ENCODE results near the gene SHISAL1. TPM values are rescaled to one million over a fixed set of nuclear protein-coding genes. Genes with fewer than 3 reads are reported as not detected.
A peak's percentile ranks its signal among the peaks of the same experiment; 100 is the strongest.

The SHISAL1 gene
- total RNA-seq, 2 experiments from 2014 or later: not detected

GRCh38 chr22:44260216-44261035 lies 52.3 kb downstream of the SHISAL1 start:
- Mint-ChIP-seq H3K36me3 (no peaks in the 10 kb centered on the region), H3K27me3 (peaks cover 10% of the 10 kb centered on the region), H3K4me3 (no peak overlapping the region), H3K9me3 (no peaks in the 10 kb centered on the region), H3K4me1 (peaks cover 5% of the 10 kb centered on the region), H3K27ac (no peak overlapping the region)
- POLR2A ChIA-PET: no interaction called here
- DNase-seq (peak; percentile 23), ATAC-seq (ENCODE audit: low read depth) (no peak)

- no peak overlapping the region for H3K4me3 Mint-ChIP-seq
- H3K36me3 Mint-ChIP-seq: no peaks in the 10 kb centered on the region
- H3K9me3 Mint-ChIP-seq: no peaks in the 10 kb centered on the region
- H3K27me3 Mint-ChIP-seq: peaks cover 18% of the 10 kb centered on the region
- DNase-seq (peak; percentile 17), ATAC-seq (ENCODE audit: low read depth) (no peak)
- peaks cover 5% of the 10 kb centered on the region for H3K4me1 Mint-ChIP-seq
- H3K27ac Mint-ChIP-seq: no peak overlapping the region
- POLR2A ChIA-PET: interaction anchor here (0.6 kb wide), 2 partner anchors 206 to 361 kb away, joined by 3 read pairs; no protein-coding TSS in a partner anchor
Measured at GRCh38 chr22:44259366-44260215, 53.2 kb downstream of the SHISAL1 start.

GRCh38 chr22:44256556-44257485 lies 55.9 kb downstream of the SHISAL1 start:
- Mint-ChIP-seq H3K4me1 (peaks cover 5% of the 10 kb centered on the region), H3K9me3 (no peaks in the 10 kb centered on the region), H3K27me3 (peaks cover 28% of the 10 kb centered on the region), H3K4me3 (no peak overlapping the region), H3K36me3 (no peaks in the 10 kb centered on the region), H3K27ac (no peak overlapping the region)
- ATAC-seq (ENCODE audit: low read depth) (no peak), DNase-seq (peak; percentile 2)
- POLR2A ChIA-PET: no interaction called here

- POLR2A ChIA-PET: interaction anchor here (0.6 kb wide), 1 partner anchor 305 kb away, joined by 3 read pairs; no protein-coding TSS in a partner anchor
Measured at GRCh38 chr22:44256085-44256484, 56.7 kb downstream of the SHISAL1 start.

GRCh38 chr22:44254811-44255210 lies 57.9 kb downstream of the SHISAL1 start:
- Mint-ChIP-seq H3K9me3 (peaks cover 6% of the 10 kb centered on the region), H3K4me1 (peaks cover 5% of the 10 kb centered on the region), H3K27me3 (peaks cover 30% of the 10 kb centered on the region), H3K27ac (no peak overlapping the region), H3K4me3 (no peak overlapping the region), H3K36me3 (no peaks in the 10 kb centered on the region)
- POLR2A ChIA-PET: no interaction called here
- no peak for ATAC-seq (ENCODE audit: low read depth)
- peak; percentile 2 for DNase-seq

More at GRCh38 chr22:44256085-44256484, 56.7 kb downstream of the SHISAL1 start:
- H3K9me3 Mint-ChIP-seq: no peaks in the 10 kb centered on the region
- H3K27me3 Mint-ChIP-seq: peaks cover 28% of the 10 kb centered on the region
- DNase-seq: peak; percentile 13
- H3K36me3 Mint-ChIP-seq: no peaks in the 10 kb centered on the region
- no peak overlapping the region for H3K4me3 Mint-ChIP-seq
- peaks cover 5% of the 10 kb centered on the region for H3K4me1 Mint-ChIP-seq
- no peak overlapping the region for H3K27ac Mint-ChIP-seq
- ATAC-seq (ENCODE audit: low read depth): no peak

- ATAC-seq (ENCODE audit: low read depth): no peak
- Mint-ChIP-seq H3K9me3 (peaks cover 9% of the 10 kb centered on the region), H3K36me3 (no peaks in the 10 kb centered on the region), H3K4me3 (no peak overlapping the region), H3K27me3 (peaks cover 17% of the 10 kb centered on the region), H3K4me1 (no peaks in the 10 kb centered on the region), H3K27ac (no peak overlapping the region)
- DNase-seq: no peak
- POLR2A ChIA-PET: no interaction called here
Measured at GRCh38 chr22:44249376-44250147, 63.2 kb downstream of the SHISAL1 start.

- Mint-ChIP-seq H3K4me1 (no peaks in the 10 kb centered on the region), H3K36me3 (no peaks in the 10 kb centered on the region), H3K9me3 (peaks cover 9% of the 10 kb centered on the region), H3K27me3 (peaks cover 12% of the 10 kb centered on the region), H3K4me3 (no peak overlapping the region), H3K27ac (no peak overlapping the region)
- POLR2A ChIA-PET: no interaction called here
- ATAC-seq (ENCODE audit: low read depth) (no peak), DNase-seq (no peak)
Measured at GRCh38 chr22:44248926-44249325, 63.8 kb downstream of the SHISAL1 start.

- no peak overlapping the region for H3K27ac Mint-ChIP-seq
- no peak for ATAC-seq (ENCODE audit: low read depth)
- no peak for DNase-seq
- H3K4me1 Mint-ChIP-seq: no peaks in the 10 kb centered on the region
- H3K9me3 Mint-ChIP-seq: peaks cover 9% of the 10 kb centered on the region
- H3K36me3 Mint-ChIP-seq: no peaks in the 10 kb centered on the region
- H3K27me3 Mint-ChIP-seq: peaks cover 7% of the 10 kb centered on the region
- no peak overlapping the region for H3K4me3 Mint-ChIP-seq
- POLR2A ChIA-PET: no interaction called here
Measured at GRCh38 chr22:44247923-44248892, 64.5 kb downstream of the SHISAL1 start.

GRCh38 chr22:44247346-44247745 lies 65.4 kb downstream of the SHISAL1 start:
- ATAC-seq (ENCODE audit: low read depth) (no peak), DNase-seq (peak; percentile 19)
- POLR2A ChIA-PET: no interaction called here
- H3K4me3 Mint-ChIP-seq: no peak overlapping the region
- H3K27ac Mint-ChIP-seq: no peak overlapping the region
- peaks cover 9% of the 10 kb centered on the region for H3K9me3 Mint-ChIP-seq
- peaks cover 8% of the 10 kb centered on the region for H3K27me3 Mint-ChIP-seq
- no peaks in the 10 kb centered on the region for H3K36me3 Mint-ChIP-seq
- no peaks in the 10 kb centered on the region for H3K4me1 Mint-ChIP-seq

- Mint-ChIP-seq H3K36me3 (no peaks in the 10 kb centered on the region), H3K4me3 (no peak overlapping the region), H3K4me1 (no peaks in the 10 kb centered on the region), H3K27me3 (peaks cover 14% of the 10 kb centered on the region), H3K27ac (no peak overlapping the region), H3K9me3 (peaks cover 9% of the 10 kb centered on the region)
- ATAC-seq (ENCODE audit: low read depth) (no peak), DNase-seq (peak; percentile 10)
- POLR2A ChIA-PET: no interaction called here
Measured at GRCh38 chr22:44246615-44247326, 66.0 kb downstream of the SHISAL1 start.

- H3K9me3 Mint-ChIP-seq: peaks cover 9% of the 10 kb centered on the region
- no peaks in the 10 kb centered on the region for H3K4me1 Mint-ChIP-seq
- H3K36me3 Mint-ChIP-seq: no peaks in the 10 kb centered on the region
- no peak overlapping the region for H3K4me3 Mint-ChIP-seq
- DNase-seq (peak; percentile 5), ATAC-seq (ENCODE audit: low read depth) (no peak)
- no peak overlapping the region for H3K27ac Mint-ChIP-seq
- H3K27me3 Mint-ChIP-seq: peaks cover 20% of the 10 kb centered on the region
- POLR2A ChIA-PET: no interaction called here
Measured at GRCh38 chr22:44245867-44246266, 66.9 kb downstream of the SHISAL1 start.

Data from activated naive CD8-positive, alpha-beta T cell treated with anti-CD3 and anti-CD28 coated beads, Interleukin-2, amount 10 ng/mL, durations not matched to agents 7 days and 5 days (primary cell).